Osteoblast (primary cell): ENCODE measurements around the gene GNAI3. TPM values are rescaled to one million over a fixed set of nuclear protein-coding genes. Genes with fewer than 3 reads are reported as not detected.

Experiments
- DNase-seq: peaks from one replicate; pipeline ENCODE4 v3.0.0; 2011; ENCODE audit warnings: low spot score, mixed read lengths; ENCODE audit not compliant: insufficient read length; ENCODE audit errors: missing footprints
- H2AFZ ChIP-seq: 2 replicates; pipeline ENCODE4 v1.6.0; 2011; ENCODE audit warnings: mild to moderate bottlenecking, low read length
- H3K27ac ChIP-seq: 2 replicates; pipeline ENCODE4 v1.5.1; 2011; ENCODE audit warnings: mild to moderate bottlenecking, low read depth, low read length, moderate library complexity
- H3K27me3 ChIP-seq: 2 replicates; pipeline ENCODE4 v1.6.0; 2012; ENCODE audit warnings: mild to moderate bottlenecking, control low read depth, inconsistent platforms, low read length, moderate library complexity; ENCODE audit not compliant: insufficient read depth
- H3K36me3 ChIP-seq: 2 replicates; pipeline ENCODE4 v1.5.1; 2011; ENCODE audit warnings: mild to moderate bottlenecking, low read length, control low read depth, moderate library complexity; ENCODE audit not compliant: insufficient read depth
- H3K4me1 ChIP-seq: 2 replicates; pipeline ENCODE4 v1.5.1; 2011; ENCODE audit warnings: mild to moderate bottlenecking, low read length, control low read depth, moderate library complexity; ENCODE audit not compliant: insufficient read depth
- H3K4me2 ChIP-seq: 2 replicates; pipeline ENCODE4 v1.6.0; 2011; ENCODE audit warnings: mild to moderate bottlenecking, low read length; ENCODE audit not compliant: insufficient read depth
- H3K4me3 ChIP-seq: fragments of 200-600 bp; sonication (generic); 3 replicates; pipeline ENCODE4 v1.5.1; 2012; ENCODE audit warnings: mild to moderate bottlenecking, low read length, inconsistent platforms; ENCODE audit not compliant: insufficient read depth
- H3K79me2 ChIP-seq: 2 replicates; pipeline ENCODE4 v1.6.0; 2012; ENCODE audit warnings: mild to moderate bottlenecking, low read length, control low read depth, inconsistent platforms; ENCODE audit not compliant: insufficient read depth
- H3K9me3 ChIP-seq: 2 replicates; pipeline ENCODE4 v1.5.1; 2011; ENCODE audit warnings: low read depth, low read length, control low read depth
- H4K20me1 ChIP-seq: 2 replicates; pipeline ENCODE4 v1.6.0; 2012; ENCODE audit warnings: mild to moderate bottlenecking, low read length, control low read depth; ENCODE audit not compliant: insufficient read depth
- CTCF ChIP-seq: IDR thresholded peaks from 2 replicates; pipeline ENCODE4 v1.5.1; 2011; ENCODE audit warnings: mild to moderate bottlenecking, low read depth, low read length, moderate library complexity; ENCODE audit errors: extremely low read depth
- total RNA-seq: library from RNA; depleted of rRNA; stranded (reverse); fragments of >200 nt; gene quantifications from 2 replicates; pipeline ENCODE4 v1.2.3, GENCODE V29; 2012

The GNAI3 gene
- total RNA-seq, 1 donor = 14.1 TPM

- no peak overlapping the region for H3K4me2 ChIP-seq
- peaks cover 4% of the 10 kb centered on the region for H3K79me2 ChIP-seq
- H3K27ac ChIP-seq = no peak overlapping the region
- H4K20me1 ChIP-seq = no peaks in the 10 kb centered on the region
- H3K9me3 ChIP-seq = no peaks in the 10 kb centered on the region
- DNase-seq = no peak
- H3K4me3 ChIP-seq = no peak overlapping the region
- TF ChIP-seq CTCF = no peak
- peaks cover 45% of the 10 kb centered on the region for H3K36me3 ChIP-seq
- H3K4me1 ChIP-seq = no peaks in the 10 kb centered on the region
- no peaks in the 10 kb centered on the region for H3K27me3 ChIP-seq
- no peak overlapping the region for H2AFZ ChIP-seq
Observed at GRCh38 chr1:109595531-109595930, 47.1 kb downstream of the GNAI3 start.

GRCh38 chr1:109598156-109598555 lies 49.7 kb downstream of the GNAI3 start:
- Histone ChIP-seq H3K4me2 (no peak overlapping the region), H2AFZ (no peak overlapping the region), H4K20me1 (no peaks in the 10 kb centered on the region), H3K27me3 (no peaks in the 10 kb centered on the region), H3K4me1 (no peaks in the 10 kb centered on the region), H3K4me3 (no peak overlapping the region), H3K27ac (no peak overlapping the region), H3K9me3 (no peaks in the 10 kb centered on the region), H3K36me3 (peaks cover 29% of the 10 kb centered on the region), H3K79me2 (peaks cover 3% of the 10 kb centered on the region)
- DNase-seq = no peak
- TF ChIP-seq CTCF = no peak

GRCh38 chr1:109598655-109599054 lies 50.2 kb downstream of the GNAI3 start:
- peaks cover 25% of the 10 kb centered on the region for H3K36me3 ChIP-seq

GRCh38 chr1:109603229-109603628 lies 54.8 kb downstream of the GNAI3 start:
- no peak for DNase-seq
- Histone ChIP-seq H3K4me1 (no peaks in the 10 kb centered on the region), H3K27me3 (no peaks in the 10 kb centered on the region), H3K79me2 (no peaks in the 10 kb centered on the region), H3K4me2 (no peak overlapping the region), H3K27ac (no peak overlapping the region), H3K9me3 (no peaks in the 10 kb centered on the region), H3K36me3 (peaks cover 9% of the 10 kb centered on the region), H2AFZ (no peak overlapping the region), H4K20me1 (no peaks in the 10 kb centered on the region), H3K4me3 (no peak overlapping the region)
- no peak for TF ChIP-seq CTCF

More at GRCh38 chr1:109598655-109599054, 50.2 kb downstream of the GNAI3 start:
- Histone ChIP-seq H4K20me1 (no peaks in the 10 kb centered on the region), H3K27me3 (no peaks in the 10 kb centered on the region), H3K4me1 (no peaks in the 10 kb centered on the region), H3K9me3 (no peaks in the 10 kb centered on the region), H3K4me2 (no peak overlapping the region), H2AFZ (no peak overlapping the region), H3K4me3 (no peak overlapping the region), H3K27ac (no peak overlapping the region), H3K79me2 (no peaks in the 10 kb centered on the region)
- DNase-seq = no peak
- TF ChIP-seq CTCF = peak; percentile 20
